ENCODE results near the gene NME5.
"Not testable (repeated sequence)": the region's sequence is repeated elsewhere in the genome, so short reads cannot be mapped to it uniquely, and the experiment has no call there.

The NME5 gene

GRCh38 chr5:138078006-138078643 lies 61.1 kb downstream of the NME5 start:
- DNase-seq (ENCODE audit: low read depth) = no peak

DNA sequence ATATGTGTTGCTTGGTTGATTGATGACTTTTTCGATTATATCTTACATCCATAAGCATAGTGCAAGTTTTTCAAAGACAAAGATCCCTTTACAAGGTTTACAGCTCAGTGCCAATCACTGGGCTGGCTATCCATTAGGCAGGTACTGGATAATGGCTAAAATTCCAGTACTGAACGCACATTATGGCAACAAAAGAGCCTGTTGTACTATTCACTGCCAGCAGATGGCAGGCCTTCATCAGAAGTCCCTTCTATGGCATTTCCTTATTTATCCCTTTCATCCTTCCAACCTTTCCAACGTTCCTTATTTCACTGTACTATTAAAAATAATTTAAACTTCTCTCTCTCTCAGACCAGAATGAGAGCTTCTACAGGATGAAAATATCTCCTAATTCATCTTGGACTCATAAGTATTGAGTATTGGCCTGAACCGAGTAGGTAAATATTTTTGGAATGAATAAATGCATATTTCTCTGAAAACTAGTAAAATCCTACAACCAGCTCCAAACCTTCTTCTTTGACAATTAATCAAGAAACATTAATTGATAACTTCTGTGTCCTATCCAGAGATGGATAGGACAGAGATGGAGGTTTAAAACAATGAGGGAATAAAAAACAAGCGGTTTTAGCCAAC lies 62.0 kb downstream of the NME5 start:
- DNase-seq (ENCODE audit: low read depth) = peak; percentile 18

- DNase-seq (ENCODE audit: low read depth) = not testable (repeated sequence)
Observed at GRCh38 chr5:138070026-138070425, 69.2 kb downstream of the NME5 start.

- peak; percentile 60 for DNase-seq (ENCODE audit: low read depth)
Observed at GRCh38 chr5:138068742-138069600, 70.3 kb downstream of the NME5 start.

DNA sequence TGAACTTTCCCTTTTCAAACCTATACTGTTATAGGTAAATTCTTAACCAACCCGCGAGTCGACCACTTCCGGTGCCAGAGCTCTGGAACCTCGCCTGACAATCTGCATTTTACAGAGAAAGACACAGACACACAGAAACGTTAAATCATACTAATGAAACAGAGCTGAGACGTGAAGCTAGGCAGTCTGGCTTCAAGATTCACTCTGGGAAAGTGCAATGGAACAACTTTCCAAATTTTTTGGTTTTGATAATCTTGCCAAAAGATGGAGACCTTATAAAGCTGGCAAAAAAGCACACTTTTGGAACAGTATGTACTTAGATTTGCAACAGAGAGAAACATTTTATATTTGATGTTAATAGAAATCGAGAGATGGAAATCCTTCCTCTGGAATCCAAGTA lies 71.3 kb downstream of the NME5 start:
- no peak for DNase-seq (ENCODE audit: low read depth)

Measured in stimulated activated CD8-positive, alpha-beta memory T cell treated with anti-CD3 and anti-CD28 coated beads, Interleukin-15, amount 100 ng/mL, for 1 hour (primary cell).